Activated B cell treated with CpG ODN at 0.5 μM for 24 hours (primary cell): ENCODE measurements around the gene NBPF4. TPM values are rescaled to one million over a fixed set of nuclear protein-coding genes. Genes with fewer than 3 reads are reported as not detected.

Experiments
- ATAC-seq: fragments of 200-7000 bp; cut with Tn5 transposase; one replicate; pipeline ENCODE4 v1.10.0; 2021; ENCODE audit warnings: low read depth, mild to moderate bottlenecking, moderate library complexity
- CTCF ChIA-PET: fragments of 350-600 bp; sonication (Branson Sonifier 250); formaldehyde crosslinking; loops from one replicate; lab custom pipeline; 2021; ENCODE audit warnings: antibody characterized with exemption; lab: Charles Lee
- POLR2A ChIA-PET: fragments of 350-600 bp; sonication (Branson Sonifier 250); formaldehyde crosslinking; loops from one replicate; lab custom pipeline; 2021; ENCODE audit warnings: antibody characterized with exemption; lab: Charles Lee
- DNase-seq: peaks from one replicate; pipeline ENCODE4 v3.0.0; 2022
- H3K27ac Mint-ChIP-seq: one replicate; pipeline ENCODE4 v1.8.0; 2020; ENCODE audit warnings: mixed read lengths
- H3K27me3 Mint-ChIP-seq: one replicate; pipeline ENCODE4 v1.8.0; 2021; ENCODE audit warnings: mixed read lengths
- H3K36me3 Mint-ChIP-seq: one replicate; pipeline ENCODE4 v1.8.0; 2021; ENCODE audit warnings: low read depth, mixed read lengths
- H3K4me1 Mint-ChIP-seq: one replicate; pipeline ENCODE4 v1.8.0; 2021; ENCODE audit warnings: mixed read lengths
- H3K4me3 Mint-ChIP-seq: one replicate; pipeline ENCODE4 v1.8.0; 2020; ENCODE audit warnings: mild to moderate bottlenecking, mixed read lengths
- H3K9me3 Mint-ChIP-seq: one replicate; pipeline ENCODE4 v1.8.0; 2020; ENCODE audit warnings: mixed read lengths
- CTCF ChIP-seq: fragments of 200-600 bp; IDR thresholded peaks from one replicate; pipeline ENCODE4 v1.8.0; 2022; ENCODE audit warnings: antibody characterized with exemption, mild to moderate bottlenecking
- intact Hi-C: fragments of 100-400 bp; cut with micrococcal nuclease; formaldehyde crosslinking; loops from one replicate; pipeline ENCODE4 v1.15.1; 2024
- total RNA-seq: library from RNA; stranded (reverse); gene quantifications from 2 replicates; pipeline ENCODE4 v1.2.3, GENCODE V29; 2022

The NBPF4 gene
- total RNA-seq, 1 donor from 2014 or later: not detected

DNA sequence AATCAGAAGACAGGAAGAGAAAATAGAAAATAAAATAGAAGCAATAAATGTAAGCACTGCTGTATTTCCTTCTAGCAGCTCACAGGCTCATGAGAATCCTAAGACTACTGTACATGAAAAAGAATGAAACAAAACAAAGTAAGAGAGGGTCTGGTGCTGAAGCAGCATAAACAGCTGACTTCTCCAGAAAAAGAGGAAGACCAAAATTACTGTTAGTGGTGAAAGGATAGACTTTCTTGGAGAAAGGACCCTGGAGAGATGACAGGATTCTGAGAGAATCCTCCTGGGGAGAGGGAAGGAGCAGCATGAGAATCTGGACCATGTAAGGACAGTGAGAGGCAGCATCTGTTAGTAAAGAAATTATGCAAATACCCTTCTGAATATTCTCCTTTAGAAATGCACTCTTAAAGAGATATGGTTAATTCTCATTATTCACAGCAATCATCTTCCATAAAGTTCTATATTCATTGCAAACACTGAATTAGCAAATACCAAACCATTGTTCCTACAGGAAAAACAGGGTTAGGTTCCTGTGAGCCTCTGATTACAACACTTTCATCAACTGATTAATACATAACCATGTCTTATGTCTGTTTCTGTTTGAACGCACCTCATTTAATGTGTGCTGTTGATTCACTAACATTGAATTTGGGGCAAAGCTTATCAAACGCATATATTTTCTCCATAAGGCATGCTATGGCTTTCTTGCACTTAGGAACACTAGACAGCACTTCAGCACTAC lies 60.7 kb downstream of the NBPF4 start:
- CTCF ChIA-PET: no interaction called here
- no peak overlapping the region for H3K4me3 Mint-ChIP-seq
- DNase-seq (no peak), ATAC-seq (no peak)
- H3K9me3 Mint-ChIP-seq: peaks cover 7% of the 10 kb centered on the region
- no peak for TF ChIP-seq CTCF
- POLR2A ChIA-PET: no interaction called here
- H3K27ac Mint-ChIP-seq: no peak overlapping the region
- no peaks in the 10 kb centered on the region for H3K27me3 Mint-ChIP-seq
- H3K36me3 Mint-ChIP-seq: peaks cover 65% of the 10 kb centered on the region
- intact Hi-C loops: no loop called here
- H3K4me1 Mint-ChIP-seq: peaks cover 15% of the 10 kb centered on the region

GRCh38 chr1:108179018-108179417 lies 64.9 kb downstream of the NBPF4 start:
- intact Hi-C loops: no loop called here
- no peak for TF ChIP-seq CTCF
- Mint-ChIP-seq H3K27ac (no peak overlapping the region), H3K4me3 (no peak overlapping the region), H3K36me3 (peaks cover 85% of the 10 kb centered on the region), H3K4me1 (peaks cover 15% of the 10 kb centered on the region), H3K9me3 (peaks cover 10% of the 10 kb centered on the region), H3K27me3 (no peaks in the 10 kb centered on the region)
- ATAC-seq: no peak
- POLR2A ChIA-PET: no interaction called here
- CTCF ChIA-PET: no interaction called here
- DNase-seq: no peak

Other genes with a start within 250 kb of the NBPF4 start
- 20.2 and 22.1 TPM in 2 replicates for gene SLC25A24, start 43.7 kb downstream of the NBPF4 start, total RNA-seq
- gene NBPF6, start 206.3 kb upstream of the NBPF4 start, total RNA-seq: not detected in 2 replicates